Measurements from ENCODE around the gene PDE4D. TPM values are rescaled to one million over a fixed set of nuclear protein-coding genes. Genes with fewer than 3 reads are reported as not detected.

Gene PDE4D
- total RNA-seq, 1 experiment from 2014 or later = 2.1 TPM

GRCh38 chr5:59772206-59772605 is 121.3 kb downstream of the PDE4D start:
- H2AK5ac ChIP-seq (ENCODE audit: insufficient read length, low read length) = no peak overlapping the region
- no peak overlapping the region for H2BK20ac ChIP-seq (ENCODE audit: low read depth, low read length, poor library complexity, severe bottlenecking)
- H3K4me1 ChIP-seq (ENCODE audit: insufficient read depth, low read length) = peaks cover 2% of the 10 kb centered on the region; the same call in 1 of the 2 replicates
- H4K8ac ChIP-seq (replicated peaks; ENCODE audit: insufficient read length, low read depth, low read length) = no peak overlapping the region
- no peak overlapping the region for H3K14ac ChIP-seq (ENCODE audit: insufficient read depth, low read length)
- H4K91ac ChIP-seq (ENCODE audit: insufficient read length, low read depth, low read length) = no peak overlapping the region
- H2BK120ac ChIP-seq (ENCODE audit: low read depth, low read length, poor library complexity, severe bottlenecking) = no peak overlapping the region
- H4K5ac ChIP-seq (ENCODE audit: insufficient read length, low read depth, low read length) = no peak overlapping the region
- no peak overlapping the region for H2BK15ac ChIP-seq (ENCODE audit: low read depth, low read length)
- Mint-ChIP-seq H3K4me3 (no peak overlapping the region), H3K9me3 (no peaks in the 10 kb centered on the region), H3K4me1 (peaks cover 27 to 28% of the 10 kb centered on the region in 2 experiments), H3K36me3 (ENCODE audit: insufficient read depth in 1 of 3, low read depth in 3 of 3) (no peaks in the 10 kb centered on the region), H3K27me3 (ENCODE audit: low read depth) (peaks cover 21% of the 10 kb centered on the region), H3K27ac (no peak overlapping the region)
- no peak overlapping the region for H3K4ac ChIP-seq (ENCODE audit: low read depth, low read length)
- no peaks in the 10 kb centered on the region for H3K9me3 ChIP-seq (ENCODE audit: control insufficient read depth, low read depth, low read length)
- no peak overlapping the region for H3K9ac ChIP-seq (ENCODE audit: extremely low read depth, insufficient read length, low read length)
- no peak overlapping the region for H2AFZ ChIP-seq (ENCODE audit: low read length)
- DNase-seq = no peak
- H3K23ac ChIP-seq (ENCODE audit: insufficient read length, low read depth, low read length) = no peak overlapping the region
- H2BK5ac ChIP-seq (ENCODE audit: insufficient read length, low read length) = no peak overlapping the region
- H3K56ac ChIP-seq (ENCODE audit: insufficient read length, low read depth, low read length) = no peak overlapping the region
- no peaks in the 10 kb centered on the region for H3K79me2 ChIP-seq (ENCODE audit: insufficient read depth, low read length)
- H3K23me2 ChIP-seq (ENCODE audit: insufficient read length, low read depth, low read length, poor library complexity, severe bottlenecking) = peaks cover 9% of the 10 kb centered on the region
- WGBS (ENCODE audit: extremely low coverage, insufficient read length, low lambda C conversion rate) = no CpG with 5 or more reads among the region's 2 CpGs
- no peak overlapping the region for H3K4me2 ChIP-seq (ENCODE audit: insufficient read depth, insufficient read length, low read length)
- H4K20me1 ChIP-seq (ENCODE audit: control insufficient read depth, insufficient read depth, insufficient read length) = no peaks in the 10 kb centered on the region
- peaks cover 8% of the 10 kb centered on the region; the same call in 1 of the 2 replicates for H3K27me3 ChIP-seq (ENCODE audit: insufficient read depth, low read length)
- TF ChIP-seq CTCF (conservative IDR thresholded peaks at IDR 0.05) = no peak
- H3K18ac ChIP-seq (ENCODE audit: insufficient read length, low read depth, low read length) = no peak overlapping the region
- no peak overlapping the region for H3K27ac ChIP-seq (ENCODE audit: insufficient read length, low read depth, low read length)
- H3T11ph ChIP-seq (ENCODE audit: low read length) = no peak overlapping the region
- H2BK12ac ChIP-seq (ENCODE audit: insufficient read length, low read depth, low read length) = no peak overlapping the region
- H3K79me1 ChIP-seq (ENCODE audit: insufficient read depth, low read depth, low read length, poor library complexity, severe bottlenecking) = no peaks in the 10 kb centered on the region
